GM12872 (cell line): ENCODE results near the gene MOBP.

Source experiments
- TF ChIP-seq, protein P1 (sequence below): IDR thresholded peaks from 3 replicates; pipeline ENCODE4 v1.5.1; 2011; ENCODE audit warnings: low read depth, mild to moderate bottlenecking, low read length, moderate library complexity; ENCODE audit not compliant: insufficient read depth

The MOBP gene

GRCh38 chr3:39467394-39468107 lies at the start of gene MOBP:
MOBP (plus strand) TSS chr3:39467680; CDS start chr3:39502070, 34,390 bp downstream.
- TF ChIP-seq, protein P1, sequence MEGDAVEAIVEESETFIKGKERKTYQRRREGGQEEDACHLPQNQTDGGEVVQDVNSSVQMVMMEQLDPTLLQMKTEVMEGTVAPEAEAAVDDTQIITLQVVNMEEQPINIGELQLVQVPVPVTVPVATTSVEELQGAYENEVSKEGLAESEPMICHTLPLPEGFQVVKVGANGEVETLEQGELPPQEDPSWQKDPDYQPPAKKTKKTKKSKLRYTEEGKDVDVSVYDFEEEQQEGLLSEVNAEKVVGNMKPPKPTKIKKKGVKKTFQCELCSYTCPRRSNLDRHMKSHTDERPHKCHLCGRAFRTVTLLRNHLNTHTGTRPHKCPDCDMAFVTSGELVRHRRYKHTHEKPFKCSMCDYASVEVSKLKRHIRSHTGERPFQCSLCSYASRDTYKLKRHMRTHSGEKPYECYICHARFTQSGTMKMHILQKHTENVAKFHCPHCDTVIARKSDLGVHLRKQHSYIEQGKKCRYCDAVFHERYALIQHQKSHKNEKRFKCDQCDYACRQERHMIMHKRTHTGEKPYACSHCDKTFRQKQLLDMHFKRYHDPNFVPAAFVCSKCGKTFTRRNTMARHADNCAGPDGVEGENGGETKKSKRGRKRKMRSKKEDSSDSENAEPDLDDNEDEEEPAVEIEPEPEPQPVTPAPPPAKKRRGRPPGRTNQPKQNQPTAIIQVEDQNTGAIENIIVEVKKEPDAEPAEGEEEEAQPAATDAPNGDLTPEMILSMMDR, result no peak

DNA sequence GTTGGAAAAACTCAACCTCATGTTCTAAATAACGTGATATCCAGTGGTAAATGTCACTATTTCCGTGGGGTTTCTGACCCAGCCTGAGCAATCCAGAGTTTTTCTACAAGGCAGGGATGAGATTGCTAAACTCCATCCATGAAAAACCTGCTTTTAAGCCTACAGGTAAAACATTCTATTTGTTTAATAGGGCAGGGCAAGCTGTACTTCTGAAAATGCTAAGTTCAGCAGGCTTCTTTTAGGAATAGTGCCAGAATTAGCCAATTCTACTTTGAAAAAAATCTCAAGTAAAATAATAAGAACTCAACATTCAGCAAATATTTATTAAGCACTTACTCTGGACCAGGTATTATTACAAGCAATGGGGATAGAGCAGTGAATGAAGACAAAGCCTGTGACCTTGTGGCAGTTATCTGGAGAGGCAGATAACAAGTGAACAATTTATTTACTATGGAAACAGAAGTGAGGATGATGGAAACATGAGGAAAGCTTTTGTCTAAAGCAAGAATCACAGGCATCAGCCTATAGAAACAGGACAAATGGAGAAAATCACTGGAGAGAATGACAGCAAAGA lies 47.7 kb upstream of the MOBP start:
- TF ChIP-seq, protein P1, result no peak

- TF ChIP-seq, protein P1, result no peak
These were observed 46.9 kb upstream of the MOBP start for GRCh38 chr3:39420543-39420942.

- TF ChIP-seq, protein P1, result no peak
These were observed 44.0 kb upstream of the MOBP start for GRCh38 chr3:39423436-39423970.

- TF ChIP-seq, protein P1, result no peak
These were observed 41.2 kb upstream of the MOBP start for GRCh38 chr3:39426312-39426711.

- TF ChIP-seq, protein P1, result no peak
These were observed 40.0 kb upstream of the MOBP start for GRCh38 chr3:39427506-39427905.

DNA sequence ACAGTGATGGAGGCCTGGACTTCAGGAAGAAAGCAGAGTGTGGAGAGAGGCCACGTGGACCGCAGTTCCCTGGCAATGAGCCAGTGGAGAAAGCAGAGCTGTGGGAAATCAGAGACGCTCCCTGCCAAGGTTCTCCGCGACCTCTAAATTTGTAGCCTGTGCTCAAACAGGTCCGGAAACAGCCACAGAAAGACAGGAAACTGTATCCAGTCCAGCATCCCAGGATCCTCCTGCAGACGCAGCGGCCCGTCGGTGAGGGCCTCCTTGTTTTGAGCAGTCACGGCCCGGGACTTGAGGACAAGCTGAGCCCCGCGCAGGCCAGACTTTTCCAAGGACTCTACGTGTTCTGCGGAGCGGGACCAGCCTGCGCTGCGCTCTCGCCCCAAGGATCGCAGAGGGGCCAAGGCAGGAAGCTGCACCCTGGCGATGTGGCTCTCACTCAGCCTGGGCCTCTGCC lies 38.7 kb upstream of the MOBP start:
- TF ChIP-seq, protein P1, result no peak
